Measurements from ENCODE around the gene SH3GLB2. TPM values are rescaled to one million over a fixed set of nuclear protein-coding genes. Genes with fewer than 3 reads are reported as not detected.

The SH3GLB2 gene
- total RNA-seq, 4 donors from 2014 or later = 33.6 to 55.1 (median 44.1) TPM

GRCh38 chr9:129064499-129064908 is 36.4 kb upstream of the SH3GLB2 start:
- Histone ChIP-seq H3K9me3 (no peaks in the 10 kb centered on the region), H3K27ac (no peak overlapping the region), H3K27me3 (no peaks in the 10 kb centered on the region), H3K4me1 (no peaks in the 10 kb centered on the region), H3K4me3 (no peak overlapping the region), H3K36me3 (peaks cover 0 to 71% of the 10 kb centered on the region in 2 donors)
- ATAC-seq (no peak), DNase-seq (no peak)
- intact Hi-C loops (cut with DNase I; ENCODE audit: low total_unique reads) = no loop called here
- no peak for TF ChIP-seq POLR2A (IDR thresholded peaks at IDR 0.05)
- TF ChIP-seq CTCF (IDR thresholded peaks at IDR 0.05 in 4 of 5, conservative IDR thresholded peaks at IDR 0.05 in 1 of 5) = no peak
- in situ Hi-C loops (cut with MboI; ENCODE audit: low sequenced_read_pairs in 4 of 4) = no loop called here

- no peak for ATAC-seq
- H3K36me3 ChIP-seq = peaks cover 0 to 72% of the 10 kb centered on the region in 2 donors
These were observed 34.9 kb upstream of the SH3GLB2 start for GRCh38 chr9:129063061-129063460.

GRCh38 chr9:129060991-129061390 is 32.9 kb upstream of the SH3GLB2 start:
- H3K9me3 ChIP-seq = no peaks in the 10 kb centered on the region
- H3K36me3 ChIP-seq = peaks cover 0 to 68% of the 10 kb centered on the region in 2 donors
- no peak for ATAC-seq
- H3K27ac ChIP-seq = no peak overlapping the region
- H3K4me3 ChIP-seq = no peak overlapping the region
- DNase-seq = no peak
- H3K4me1 ChIP-seq = no peaks in the 10 kb centered on the region
- intact Hi-C loops (cut with DNase I; ENCODE audit: low total_unique reads) = no loop called here
- in situ Hi-C loops (cut with MboI; ENCODE audit: low sequenced_read_pairs in 4 of 4) = no loop called here
- TF ChIP-seq CTCF (IDR thresholded peaks at IDR 0.05 in 4 of 5, conservative IDR thresholded peaks at IDR 0.05 in 1 of 5) (no peak), POLR2A (IDR thresholded peaks at IDR 0.05) (no peak)
- no peaks in the 10 kb centered on the region for H3K27me3 ChIP-seq

More at GRCh38 chr9:129063061-129063460, 34.9 kb upstream of the SH3GLB2 start:
- intact Hi-C loops (cut with DNase I; ENCODE audit: low total_unique reads) = no loop called here
- no peak overlapping the region for H3K4me3 ChIP-seq
- H3K27me3 ChIP-seq = no peaks in the 10 kb centered on the region
- H3K9me3 ChIP-seq = no peaks in the 10 kb centered on the region
- H3K4me1 ChIP-seq = no peaks in the 10 kb centered on the region
- no peak for DNase-seq
- in situ Hi-C loops (cut with MboI; ENCODE audit: low sequenced_read_pairs in 4 of 4) = no loop called here
- H3K27ac ChIP-seq = no peak overlapping the region
- TF ChIP-seq CTCF (IDR thresholded peaks at IDR 0.05 in 4 of 5, conservative IDR thresholded peaks at IDR 0.05 in 1 of 5) = no peak
- no peak for TF ChIP-seq POLR2A (IDR thresholded peaks at IDR 0.05)

GRCh38 chr9:129059796-129060785 is 32.0 kb upstream of the SH3GLB2 start:
- Histone ChIP-seq H3K9me3 (no peaks in the 10 kb centered on the region), H3K27ac (no peak overlapping the region), H3K36me3 (peaks cover 0 to 59% of the 10 kb centered on the region in 2 donors), H3K4me1 (no peaks in the 10 kb centered on the region), H3K4me3 (no peak overlapping the region), H3K27me3 (no peaks in the 10 kb centered on the region)
- in situ Hi-C loops (cut with MboI; ENCODE audit: low sequenced_read_pairs in 4 of 4) (no loop called here), intact Hi-C loops (cut with DNase I; ENCODE audit: low total_unique reads) (no loop called here)
- ATAC-seq = no peak
- TF ChIP-seq CTCF (IDR thresholded peaks at IDR 0.05 in 4 of 5, conservative IDR thresholded peaks at IDR 0.05 in 1 of 5) = no peak
- TF ChIP-seq POLR2A (IDR thresholded peaks at IDR 0.05) = no peak
- DNase-seq = no peak
